DOHH2 (cell line): ENCODE data around the gene EQTN.

Experiments
- H3F3A ChIP-seq: fragments of 200-600 bp; sonication (generic), shearing (Covaris generic); 2 replicates; pipeline ENCODE4 v1.6.0; 2016; ENCODE audit warnings: antibody characterized with exemption, mild to moderate bottlenecking; ENCODE audit not compliant: control insufficient read depth, insufficient read depth
- H3K27ac ChIP-seq: fragments of 200-600 bp; sonication (generic); 2 replicates; pipeline ENCODE4 v1.5.1; 2014; ENCODE audit warnings: low read depth, mild to moderate bottlenecking, low read length, moderate library complexity
- H3K27me3 ChIP-seq: fragments of 200-600 bp; sonication (generic); 2 replicates; pipeline ENCODE4 v1.6.1; 2014; ENCODE audit warnings: mild to moderate bottlenecking, low read length, mixed read lengths; ENCODE audit not compliant: control insufficient read depth
- H3K36me3 ChIP-seq: fragments of 200-600 bp; sonication (generic); 2 replicates; pipeline ENCODE4 v1.6.1; 2014; ENCODE audit warnings: mild to moderate bottlenecking, low read length, moderate library complexity, mixed read lengths; ENCODE audit not compliant: control insufficient read depth
- H3K4me1 ChIP-seq: fragments of 200-600 bp; sonication (generic); 2 replicates; pipeline ENCODE4 v1.6.1; 2014; ENCODE audit warnings: mild to moderate bottlenecking, low read length, mixed read lengths; ENCODE audit not compliant: control insufficient read depth
- H3K4me2 ChIP-seq: fragments of 200-600 bp; sonication (generic); 2 replicates; pipeline ENCODE4 v1.6.0; 2014; ENCODE audit warnings: mild to moderate bottlenecking, low read length, moderate library complexity
- H3K4me3 ChIP-seq: fragments of 200-600 bp; sonication (generic); 2 replicates; pipeline ENCODE4 v1.5.1; 2014; ENCODE audit warnings: mild to moderate bottlenecking, low read length, mixed read lengths
- H3K79me2 ChIP-seq: fragments of 200-600 bp; sonication (generic); 2 replicates; pipeline ENCODE4 v1.6.1; 2014; ENCODE audit warnings: mild to moderate bottlenecking, low read length, mixed read lengths; ENCODE audit not compliant: control insufficient read depth
- H3K9me2 ChIP-seq: fragments of 200-600 bp; sonication (generic); replicated peaks from 2 replicates; pipeline ENCODE4 v1.6.1; 2014; ENCODE audit warnings: mild to moderate bottlenecking, low read length, mixed read lengths; ENCODE audit not compliant: control insufficient read depth
- H3K9me3 ChIP-seq: fragments of 200-600 bp; sonication (generic); 2 replicates; pipeline ENCODE4 v1.6.1; 2014; ENCODE audit warnings: antibody characterized with exemption, low read length, mixed read lengths; ENCODE audit not compliant: control insufficient read depth, insufficient read depth
- H4K20me1 ChIP-seq: fragments of 200-600 bp; sonication (generic); 2 replicates; pipeline ENCODE4 v1.6.0; 2014; ENCODE audit warnings: low read depth, mild to moderate bottlenecking, antibody characterized with exemption, low read length, moderate library complexity; ENCODE audit not compliant: control insufficient read depth, insufficient read depth
- EZH2phosphoT487 ChIP-seq: fragments of 200-600 bp; sonication (generic); IDR thresholded peaks from 2 replicates; pipeline ENCODE4 v1.6.1; 2017; ENCODE audit warnings: borderline replicate concordance, mild to moderate bottlenecking, antibody characterized with exemption, low read length, moderate library complexity, mixed read lengths
- TF ChIP-seq, protein P1 (sequence below): fragments of 200-600 bp; sonication (generic); IDR thresholded peaks from one replicate; pipeline ENCODE4 v1.5.1; 2014; ENCODE audit warnings: antibody characterized with exemption, mild to moderate bottlenecking, low read depth, low read length; ENCODE audit not compliant: poor library complexity, severe bottlenecking

Gene EQTN

DNA sequence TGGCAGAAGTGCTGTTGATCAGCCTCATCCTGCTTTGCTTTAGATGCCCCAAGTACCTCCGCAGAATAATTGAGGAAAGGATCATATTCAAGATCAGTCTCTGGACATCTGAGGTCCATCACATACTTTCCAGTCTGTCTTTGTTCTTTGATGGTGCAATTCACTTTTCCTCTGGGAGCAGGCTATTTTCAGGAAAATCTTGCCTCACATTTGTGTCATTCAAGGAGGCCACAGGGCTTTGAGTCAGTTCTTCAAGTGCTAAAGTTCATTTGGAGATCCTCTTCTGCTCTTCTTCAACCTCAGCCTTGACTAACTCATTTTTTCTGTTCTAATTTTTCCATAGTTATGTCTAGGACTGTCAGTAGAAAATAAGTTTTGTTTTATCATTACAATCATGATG is 18.6 kb downstream of the EQTN start:
- Histone ChIP-seq H3K27ac (no peak overlapping the region), H3K27me3 (peaks cover 11% of the 10 kb centered on the region), H3K4me2 (no peak overlapping the region), H4K20me1 (no peaks in the 10 kb centered on the region), H3K4me3 (no peak overlapping the region), H3K36me3 (no peaks in the 10 kb centered on the region), H3K79me2 (no peaks in the 10 kb centered on the region), H3K9me2 (no peaks in the 10 kb centered on the region), H3F3A (no peaks in the 10 kb centered on the region), H3K9me3 (no peaks in the 10 kb centered on the region), H3K4me1 (peaks cover 6% of the 10 kb centered on the region)
- TF ChIP-seq, protein P1, sequence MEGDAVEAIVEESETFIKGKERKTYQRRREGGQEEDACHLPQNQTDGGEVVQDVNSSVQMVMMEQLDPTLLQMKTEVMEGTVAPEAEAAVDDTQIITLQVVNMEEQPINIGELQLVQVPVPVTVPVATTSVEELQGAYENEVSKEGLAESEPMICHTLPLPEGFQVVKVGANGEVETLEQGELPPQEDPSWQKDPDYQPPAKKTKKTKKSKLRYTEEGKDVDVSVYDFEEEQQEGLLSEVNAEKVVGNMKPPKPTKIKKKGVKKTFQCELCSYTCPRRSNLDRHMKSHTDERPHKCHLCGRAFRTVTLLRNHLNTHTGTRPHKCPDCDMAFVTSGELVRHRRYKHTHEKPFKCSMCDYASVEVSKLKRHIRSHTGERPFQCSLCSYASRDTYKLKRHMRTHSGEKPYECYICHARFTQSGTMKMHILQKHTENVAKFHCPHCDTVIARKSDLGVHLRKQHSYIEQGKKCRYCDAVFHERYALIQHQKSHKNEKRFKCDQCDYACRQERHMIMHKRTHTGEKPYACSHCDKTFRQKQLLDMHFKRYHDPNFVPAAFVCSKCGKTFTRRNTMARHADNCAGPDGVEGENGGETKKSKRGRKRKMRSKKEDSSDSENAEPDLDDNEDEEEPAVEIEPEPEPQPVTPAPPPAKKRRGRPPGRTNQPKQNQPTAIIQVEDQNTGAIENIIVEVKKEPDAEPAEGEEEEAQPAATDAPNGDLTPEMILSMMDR = no peak
- no peak for TF ChIP-seq EZH2phosphoT487

DNA sequence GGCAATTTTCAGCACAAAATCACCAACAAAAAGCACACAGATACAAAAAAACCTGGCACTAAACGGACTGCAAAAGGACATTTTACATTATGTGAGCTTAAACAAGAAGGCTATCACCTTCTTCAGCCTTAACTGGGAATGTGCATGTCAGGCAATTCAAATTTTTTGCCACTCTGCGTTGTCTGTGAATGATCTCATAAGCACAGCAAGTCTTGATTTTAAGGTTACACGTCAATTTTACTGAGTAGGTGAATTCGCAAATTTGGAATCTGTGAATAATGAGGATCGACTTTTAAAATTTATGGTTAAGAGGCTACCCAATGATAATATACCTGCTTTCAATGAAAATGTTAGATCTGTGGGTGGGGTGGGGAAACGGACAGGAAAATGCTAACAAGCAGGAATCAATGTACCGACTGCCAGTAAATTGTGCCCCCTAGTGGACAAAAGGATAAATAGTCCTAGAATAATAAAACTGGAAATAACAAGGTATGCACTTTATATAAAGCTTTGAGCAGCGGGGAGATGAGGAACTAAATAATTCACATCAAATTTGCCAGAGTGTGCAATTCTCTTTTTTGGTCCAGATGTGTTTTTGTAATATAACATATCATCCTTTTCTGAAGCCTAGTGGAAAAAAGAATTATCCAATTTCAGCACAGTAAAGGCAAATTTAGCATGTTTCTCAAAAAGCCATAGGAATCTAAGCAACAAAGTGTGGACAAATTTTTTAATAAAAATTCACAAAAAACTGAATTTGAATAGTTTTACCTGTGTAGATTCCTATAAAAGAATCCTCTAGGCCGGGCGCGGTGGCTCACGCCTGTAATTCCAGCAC is 20.5 kb downstream of the EQTN start:
- no peaks in the 10 kb centered on the region for H3K9me3 ChIP-seq
- no peaks in the 10 kb centered on the region for H3K79me2 ChIP-seq
- H3K9me2 ChIP-seq = no peaks in the 10 kb centered on the region
- no peak overlapping the region for H3K4me3 ChIP-seq
- H3K36me3 ChIP-seq = no peaks in the 10 kb centered on the region
- H3K27me3 ChIP-seq = peaks cover 5% of the 10 kb centered on the region
- TF ChIP-seq EZH2phosphoT487 = no peak
- TF ChIP-seq, protein P1 = peak; percentile 79
- peak overlapping the region; percentile 28; the same call in 1 of the 2 replicates for H3K4me2 ChIP-seq
- H3K27ac ChIP-seq = no peak overlapping the region
- H4K20me1 ChIP-seq = no peaks in the 10 kb centered on the region
- H3F3A ChIP-seq = no peaks in the 10 kb centered on the region
- H3K4me1 ChIP-seq = peaks cover 18% of the 10 kb centered on the region

DNA sequence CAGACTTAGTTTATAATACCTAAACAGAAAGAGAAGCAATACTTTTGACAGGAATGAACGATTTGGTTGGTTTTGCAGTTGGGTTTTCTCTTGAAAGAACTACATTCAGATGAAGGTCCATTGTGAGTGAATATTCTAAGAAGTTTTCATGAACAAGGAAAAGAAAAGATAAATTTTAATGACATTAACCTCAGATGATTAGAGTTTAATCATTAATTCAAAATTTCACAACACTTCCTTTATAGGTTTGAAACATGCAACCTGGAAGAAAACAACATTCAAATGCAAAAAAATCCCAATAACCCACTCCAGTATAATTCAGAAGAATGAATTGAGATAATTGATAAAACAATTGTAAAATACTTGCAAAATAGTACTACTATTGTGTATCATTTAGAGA is 23.8 kb downstream of the EQTN start:
- no peak overlapping the region for H3K4me3 ChIP-seq
- H3K79me2 ChIP-seq = no peaks in the 10 kb centered on the region
- no peak overlapping the region for H3K27ac ChIP-seq
- no peaks in the 10 kb centered on the region for H3K36me3 ChIP-seq
- no peaks in the 10 kb centered on the region for H3K9me2 ChIP-seq
- H3K4me1 ChIP-seq = peaks cover 14% of the 10 kb centered on the region
- H3K4me2 ChIP-seq = no peak overlapping the region
- no peaks in the 10 kb centered on the region; the same call in 1 of the 2 replicates for H3K27me3 ChIP-seq
- no peaks in the 10 kb centered on the region for H4K20me1 ChIP-seq
- H3F3A ChIP-seq = no peaks in the 10 kb centered on the region
- TF ChIP-seq EZH2phosphoT487 = no peak
- TF ChIP-seq, protein P1 = no peak
- no peaks in the 10 kb centered on the region for H3K9me3 ChIP-seq
